ENCODE measurements around the gene CES5A. TPM values are rescaled to one million over a fixed set of nuclear protein-coding genes. Genes with fewer than 3 reads are reported as not detected.
"Not testable (repeated sequence)": the region's sequence is repeated elsewhere in the genome, so short reads cannot be mapped to it uniquely, and the experiment has no call there.

CES5A gene
- polyA plus RNA-seq, 4 donors, result 0.03 TPM; not detected in 3

DNA sequence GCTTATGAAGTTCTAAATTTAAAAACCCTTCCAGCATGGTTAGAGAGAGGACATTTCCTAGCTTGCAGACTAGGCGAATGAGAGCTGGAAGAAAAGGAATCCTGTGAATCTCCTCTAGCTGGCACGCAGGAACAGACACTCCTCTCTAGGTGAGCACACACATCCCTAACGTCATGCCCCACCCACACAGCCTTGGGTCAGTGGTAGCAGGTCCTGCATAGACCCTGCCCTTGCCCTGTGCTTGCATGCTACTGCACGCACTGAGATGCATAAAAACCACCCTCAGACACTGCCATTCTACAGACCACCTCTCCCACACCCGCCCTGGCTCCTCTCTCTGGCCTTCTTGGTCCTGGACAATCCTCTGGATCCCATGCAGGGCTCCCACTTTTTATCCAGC is 65.8 kb downstream of the CES5A start:
- 57 to 60% (median 58%) methylated on average over 5 of the region's 5 CpGs for WGBS, 3 donors
- DNase-seq (no peak), FAIRE-seq (no peak)

DNA sequence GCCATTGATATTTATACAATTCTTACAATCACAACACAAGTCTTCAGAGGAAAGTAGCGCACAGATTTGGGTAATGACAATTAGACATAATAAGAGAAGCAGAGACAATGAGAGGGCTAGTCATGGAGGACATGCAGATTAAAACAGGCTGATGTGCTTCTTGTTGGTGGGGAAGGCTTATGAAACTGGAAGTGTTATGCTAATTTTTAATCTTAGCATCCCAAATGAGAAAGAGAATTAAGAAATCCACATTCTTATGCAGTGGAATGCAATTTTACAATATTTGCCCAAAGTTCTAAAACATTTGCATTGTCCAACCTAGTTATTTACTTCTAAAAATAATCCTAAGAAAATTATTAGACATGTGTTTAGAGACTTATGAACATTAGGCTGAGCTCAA is 66.9 kb downstream of the CES5A start:
- not testable (repeated sequence) for H3K4me1 ChIP-seq (ENCODE audit: control insufficient read depth in 3 of 3, insufficient read depth in 2 of 3, low read depth in 1 of 3, low read length in 2 of 3); H3K36me3 ChIP-seq (ENCODE audit: control insufficient read depth in 3 of 3, insufficient read depth in 2 of 3, low read depth in 1 of 3, low read length in 3 of 3); FAIRE-seq; H3K27ac ChIP-seq (ENCODE audit: low read depth in 1 of 3, low read length in 2 of 3); DNase-seq; H3K27me3 ChIP-seq (ENCODE audit: control insufficient read depth in 3 of 3, insufficient read depth in 3 of 3, low read length in 3 of 3); H3K9me3 ChIP-seq (ENCODE audit: control insufficient read depth in 2 of 2, insufficient read depth in 1 of 2, low read depth in 1 of 2, low read length in 1 of 2); H3K4me3 ChIP-seq (ENCODE audit: low read depth in 1 of 3, low read length in 3 of 3)
- WGBS, 3 donors, result no CpG with 5 or more reads among the region's 1 CpG

More for the DNA sequence above, 65.8 kb downstream of the CES5A start:
- no peak overlapping the region for H3K4me3 ChIP-seq (ENCODE audit: low read depth in 1 of 3, low read length in 3 of 3)
- H3K9me3 ChIP-seq (ENCODE audit: control insufficient read depth in 2 of 2, insufficient read depth in 1 of 2, low read depth in 1 of 2, low read length in 1 of 2), result no peaks in the 10 kb centered on the region
- no peak overlapping the region for H3K27ac ChIP-seq (ENCODE audit: low read depth in 1 of 3, low read length in 2 of 3)
- H3K4me1 ChIP-seq (ENCODE audit: control insufficient read depth in 3 of 3, insufficient read depth in 2 of 3, low read depth in 1 of 3, low read length in 2 of 3), result no peaks in the 10 kb centered on the region
- no peaks in the 10 kb centered on the region for H3K27me3 ChIP-seq (ENCODE audit: control insufficient read depth in 3 of 3, insufficient read depth in 3 of 3, low read length in 3 of 3)
- H3K36me3 ChIP-seq (ENCODE audit: control insufficient read depth in 3 of 3, insufficient read depth in 2 of 3, low read depth in 1 of 3, low read length in 3 of 3), result no peaks in the 10 kb centered on the region

DNA sequence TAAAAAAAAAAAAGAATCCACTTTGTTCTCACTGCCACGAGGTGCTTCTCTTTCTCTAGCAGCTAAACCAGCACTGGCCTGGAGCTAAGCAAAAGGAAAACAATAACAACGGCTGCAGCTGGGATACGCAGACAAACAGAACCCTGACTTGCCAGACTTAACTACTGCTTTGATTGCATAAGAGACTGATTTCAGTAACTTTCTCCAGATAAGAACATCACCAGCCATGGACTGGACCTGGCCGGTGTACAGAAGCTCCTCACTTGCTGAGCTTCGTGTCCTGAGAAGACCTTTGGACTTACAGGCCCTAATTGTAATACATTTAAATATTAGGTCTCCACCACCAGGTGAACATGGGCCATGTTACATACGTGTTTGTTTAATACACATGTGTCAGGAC is 70.1 kb downstream of the CES5A start:
- H3K4me1 ChIP-seq (ENCODE audit: control insufficient read depth in 3 of 3, insufficient read depth in 2 of 3, low read depth in 1 of 3, low read length in 2 of 3); H3K36me3 ChIP-seq (ENCODE audit: control insufficient read depth in 3 of 3, insufficient read depth in 2 of 3, low read depth in 1 of 3, low read length in 3 of 3); H3K27ac ChIP-seq (ENCODE audit: low read depth in 1 of 3, low read length in 2 of 3); H3K4me3 ChIP-seq (ENCODE audit: low read depth in 1 of 3, low read length in 3 of 3); FAIRE-seq; H3K27me3 ChIP-seq (ENCODE audit: control insufficient read depth in 3 of 3, insufficient read depth in 3 of 3, low read length in 3 of 3); DNase-seq; H3K9me3 ChIP-seq (ENCODE audit: control insufficient read depth in 2 of 2, insufficient read depth in 1 of 2, low read depth in 1 of 2, low read length in 1 of 2): not testable (repeated sequence)
- no CpG with 5 or more reads among the region's 6 CpGs for WGBS, 3 donors

DNA sequence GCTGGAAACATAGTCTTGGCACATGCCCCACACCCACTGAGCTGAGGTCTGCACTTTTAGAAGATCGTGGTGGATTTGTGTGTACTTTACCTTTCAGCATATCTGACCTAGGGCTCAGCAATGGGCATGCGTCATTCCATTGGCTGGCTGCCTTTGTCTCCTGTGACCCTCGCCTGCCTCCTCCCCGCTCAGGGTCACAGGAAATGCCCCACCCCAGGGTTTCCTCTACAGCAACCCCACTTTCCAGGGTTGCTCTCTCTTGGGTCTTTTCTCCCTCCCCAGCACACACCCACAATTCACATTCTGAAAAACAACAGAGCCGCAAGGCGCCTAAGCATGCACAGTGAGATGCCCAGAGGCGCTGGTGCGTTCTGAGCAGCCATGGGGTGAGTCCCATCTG is 71.5 kb downstream of the CES5A start:
- not testable (repeated sequence) for H3K4me3 ChIP-seq (ENCODE audit: low read depth in 1 of 3, low read length in 3 of 3); H3K9me3 ChIP-seq (ENCODE audit: control insufficient read depth in 2 of 2, insufficient read depth in 1 of 2, low read depth in 1 of 2, low read length in 1 of 2); H3K36me3 ChIP-seq (ENCODE audit: control insufficient read depth in 3 of 3, insufficient read depth in 2 of 3, low read depth in 1 of 3, low read length in 3 of 3); H3K27ac ChIP-seq (ENCODE audit: low read depth in 1 of 3, low read length in 2 of 3); H3K4me1 ChIP-seq (ENCODE audit: control insufficient read depth in 3 of 3, insufficient read depth in 2 of 3, low read depth in 1 of 3, low read length in 2 of 3); H3K27me3 ChIP-seq (ENCODE audit: control insufficient read depth in 3 of 3, insufficient read depth in 3 of 3, low read length in 3 of 3); DNase-seq; FAIRE-seq
- no CpG with 5 or more reads among the region's 8 CpGs for WGBS, 3 donors

Other genes with a start within 250 kb of the CES5A start
- gene SLC6A2, start 219.4 kb downstream of the CES5A start, polyA plus RNA-seq, result under 1 TPM in 1 of 4 donors, not detected in 3; 0.22 TPM
- 10 to 100 TPM in 2 of 4 donors, 1 to 10 TPM in 2; 3.1 to 34.3 (median 13.3) TPM for gene CES1, start 42.3 kb downstream of the CES5A start, polyA plus RNA-seq

All from small intestine (tissue), 7 donors.